ENCODE data around the gene HDAC4.

GRCh38 chr2:239213643-239214101 is 187.1 kb downstream of the HDAC4 start:
- TF ChIP-seq CTCF (IDR thresholded peaks at IDR 0.05): no peak
- TF ChIP-seq EZH2 (IDR thresholded peaks at IDR 0.05; ENCODE audit: borderline replicate concordance, insufficient read depth, low read depth, low read length, poor library complexity, severe bottlenecking): no peak
